ENCODE data around the gene ZNF223. TPM values are rescaled to one million over a fixed set of nuclear protein-coding genes. Genes with fewer than 3 reads are reported as not detected.

Gene ZNF223
- total RNA-seq, 6 experiments from 2014 or later = 2.3 to 4.1 (median 2.6) TPM

DNA sequence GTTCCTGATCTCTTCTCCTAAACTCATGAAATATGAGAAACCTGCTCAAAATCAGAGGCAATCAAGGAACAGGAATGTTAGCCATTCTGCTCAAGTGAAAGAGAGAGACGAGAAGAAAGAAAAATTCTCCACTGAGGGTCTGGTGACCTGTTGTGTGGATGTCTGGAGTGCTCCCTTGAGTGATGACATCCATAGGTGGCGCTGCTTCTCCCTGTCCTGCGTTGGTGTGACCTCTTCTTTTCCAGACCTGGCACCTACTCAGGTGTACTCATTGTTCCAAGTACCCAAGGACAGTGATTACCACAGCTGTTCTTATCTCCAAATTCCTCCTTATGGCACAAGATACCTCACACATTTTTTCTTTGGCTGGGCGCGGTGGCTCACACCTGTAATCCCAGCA lies 4.0 kb downstream of the ZNF223 start:
- no peaks in the 10 kb centered on the region; the same call in 1 of the 2 replicates for H3K27me3 Mint-ChIP-seq (ENCODE audit: insufficient read depth)
- TF ChIP-seq, protein P1, sequence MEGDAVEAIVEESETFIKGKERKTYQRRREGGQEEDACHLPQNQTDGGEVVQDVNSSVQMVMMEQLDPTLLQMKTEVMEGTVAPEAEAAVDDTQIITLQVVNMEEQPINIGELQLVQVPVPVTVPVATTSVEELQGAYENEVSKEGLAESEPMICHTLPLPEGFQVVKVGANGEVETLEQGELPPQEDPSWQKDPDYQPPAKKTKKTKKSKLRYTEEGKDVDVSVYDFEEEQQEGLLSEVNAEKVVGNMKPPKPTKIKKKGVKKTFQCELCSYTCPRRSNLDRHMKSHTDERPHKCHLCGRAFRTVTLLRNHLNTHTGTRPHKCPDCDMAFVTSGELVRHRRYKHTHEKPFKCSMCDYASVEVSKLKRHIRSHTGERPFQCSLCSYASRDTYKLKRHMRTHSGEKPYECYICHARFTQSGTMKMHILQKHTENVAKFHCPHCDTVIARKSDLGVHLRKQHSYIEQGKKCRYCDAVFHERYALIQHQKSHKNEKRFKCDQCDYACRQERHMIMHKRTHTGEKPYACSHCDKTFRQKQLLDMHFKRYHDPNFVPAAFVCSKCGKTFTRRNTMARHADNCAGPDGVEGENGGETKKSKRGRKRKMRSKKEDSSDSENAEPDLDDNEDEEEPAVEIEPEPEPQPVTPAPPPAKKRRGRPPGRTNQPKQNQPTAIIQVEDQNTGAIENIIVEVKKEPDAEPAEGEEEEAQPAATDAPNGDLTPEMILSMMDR (IDR thresholded peaks at IDR 0.05) = peak; percentile 20; the same call in 1 of the 2 replicates
- H3K4me1 Mint-ChIP-seq (ENCODE audit: low read depth) = peaks cover 16% of the 10 kb centered on the region
- H3K27ac Mint-ChIP-seq = no peak overlapping the region
- H3K9me3 Mint-ChIP-seq = no peaks in the 10 kb centered on the region; the same call in 1 of the 2 replicates
- H3K4me3 Mint-ChIP-seq = no peak overlapping the region
- no peak for DNase-seq
- peaks cover 39% of the 10 kb centered on the region for H3K36me3 Mint-ChIP-seq (ENCODE audit: low read depth)

DNA sequence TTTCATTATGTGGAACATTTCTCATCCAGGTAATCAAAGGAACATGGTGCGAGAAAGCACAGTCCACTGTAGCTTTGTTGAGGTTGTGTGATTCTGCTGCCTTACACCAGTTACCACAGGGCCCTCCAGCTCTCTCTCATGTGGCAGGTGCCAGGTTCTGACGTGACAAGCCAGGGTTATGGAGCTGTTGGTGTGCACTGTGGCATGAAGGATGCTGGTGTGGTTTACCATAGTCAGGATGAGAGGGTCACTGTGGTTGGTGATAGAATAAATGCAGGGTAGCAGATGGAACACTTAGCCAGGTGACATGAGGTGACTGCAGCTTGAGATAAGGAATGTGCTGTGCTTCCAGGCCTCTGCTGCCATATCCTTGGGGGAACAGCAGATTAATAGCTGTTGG lies 7.4 kb downstream of the ZNF223 start:
- Mint-ChIP-seq H3K27me3 (ENCODE audit: insufficient read depth) (no peaks in the 10 kb centered on the region; the same call in 1 of the 2 replicates), H3K9me3 (no peaks in the 10 kb centered on the region; the same call in 1 of the 2 replicates), H3K4me3 (no peak overlapping the region), H3K27ac (no peak overlapping the region), H3K4me1 (ENCODE audit: low read depth) (no peaks in the 10 kb centered on the region), H3K36me3 (ENCODE audit: low read depth) (peaks cover 59% of the 10 kb centered on the region)
- DNase-seq = no peak
- TF ChIP-seq, protein P1 (IDR thresholded peaks at IDR 0.05) = no peak

DNA sequence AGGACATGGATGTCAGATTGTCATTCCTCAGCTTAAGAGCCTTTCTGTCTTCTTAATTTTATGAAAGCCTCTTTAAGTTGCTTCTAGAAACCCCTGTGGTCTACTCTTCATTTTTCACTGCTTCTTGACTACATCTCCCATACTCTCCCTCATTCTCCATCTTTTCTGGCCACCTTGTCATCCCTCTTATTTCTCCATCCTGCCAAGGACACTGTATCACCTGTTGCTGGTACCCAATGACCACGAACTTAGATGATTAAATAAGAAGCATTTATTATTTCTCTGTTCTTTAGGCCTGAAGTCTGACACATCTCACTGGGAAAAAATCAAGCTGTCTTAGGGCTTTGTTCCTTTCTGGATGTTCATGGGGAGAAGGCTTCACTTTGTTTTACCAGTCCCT lies 9.2 kb downstream of the ZNF223 start:
- H3K36me3 Mint-ChIP-seq (ENCODE audit: low read depth) = peaks cover 58% of the 10 kb centered on the region

DNA sequence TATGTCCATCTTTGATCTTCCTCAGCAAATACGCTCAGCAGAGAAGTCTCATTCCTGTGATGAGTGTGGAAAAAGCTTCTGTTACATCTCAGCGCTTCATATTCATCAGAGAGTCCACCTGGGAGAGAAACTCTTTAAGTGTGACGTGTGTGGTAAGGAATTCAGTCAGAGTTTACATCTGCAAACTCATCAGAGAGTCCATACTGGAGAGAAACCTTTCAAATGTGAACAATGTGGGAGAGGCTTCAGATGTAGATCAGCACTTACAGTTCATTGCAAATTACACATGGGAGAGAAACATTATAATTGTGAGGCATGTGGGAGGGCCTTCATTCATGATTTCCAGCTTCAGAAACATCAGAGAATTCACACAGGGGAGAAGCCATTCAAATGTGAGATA lies 14.5 kb downstream of the ZNF223 start:
- H3K9me3 Mint-ChIP-seq = peaks cover 39% of the 10 kb centered on the region
- H3K27me3 Mint-ChIP-seq (ENCODE audit: insufficient read depth) = no peaks in the 10 kb centered on the region; the same call in 1 of the 2 replicates

More for the DNA sequence above, 9.2 kb downstream of the ZNF223 start:
- Mint-ChIP-seq H3K27ac (no peak overlapping the region), H3K9me3 (peaks cover 13% of the 10 kb centered on the region), H3K27me3 (ENCODE audit: insufficient read depth) (no peaks in the 10 kb centered on the region; the same call in 1 of the 2 replicates), H3K4me1 (ENCODE audit: low read depth) (no peaks in the 10 kb centered on the region), H3K4me3 (no peak overlapping the region)
- DNase-seq = no peak
- TF ChIP-seq, protein P1 (IDR thresholded peaks at IDR 0.05) = no peak

DNA sequence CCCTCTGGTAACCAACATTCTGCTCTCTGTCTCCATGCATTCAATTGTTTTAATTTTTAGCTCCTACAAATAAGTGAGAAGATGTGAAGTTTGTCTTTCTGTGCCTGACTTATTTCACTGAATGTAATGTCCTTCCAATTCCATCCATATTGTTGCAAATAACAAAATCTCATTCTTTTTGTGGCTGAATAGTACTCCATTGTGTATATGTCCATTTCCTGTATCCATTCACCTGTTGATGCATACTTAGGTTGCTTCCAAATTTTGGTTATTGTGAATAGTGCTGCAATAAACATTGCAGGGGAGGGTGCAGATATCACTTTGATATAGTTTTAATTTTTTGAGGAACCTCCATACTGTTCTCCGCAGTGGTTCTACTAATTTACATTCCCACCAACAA lies 17.6 kb downstream of the ZNF223 start:
- DNase-seq = no peak
- Mint-ChIP-seq H3K27me3 (ENCODE audit: insufficient read depth) (peaks cover 3% of the 10 kb centered on the region; the same call in 1 of the 2 replicates), H3K27ac (no peak overlapping the region), H3K4me3 (no peak overlapping the region), H3K4me1 (ENCODE audit: low read depth) (peaks cover 24% of the 10 kb centered on the region), H3K36me3 (ENCODE audit: low read depth) (peaks cover 57% of the 10 kb centered on the region), H3K9me3 (peaks cover 42% of the 10 kb centered on the region)
- TF ChIP-seq, protein P1 (IDR thresholded peaks at IDR 0.05) = no peak

More for the DNA sequence above, 14.5 kb downstream of the ZNF223 start:
- Mint-ChIP-seq H3K27ac (no peak overlapping the region), H3K4me1 (ENCODE audit: low read depth) (peaks cover 6% of the 10 kb centered on the region), H3K4me3 (no peak overlapping the region), H3K36me3 (ENCODE audit: low read depth) (peaks cover 70% of the 10 kb centered on the region)
- DNase-seq = no peak
- TF ChIP-seq, protein P1 (IDR thresholded peaks at IDR 0.05) = no peak
